PFSK-1 (cell line): ENCODE data around the gene APH1B.

Experiments
- POLR2AphosphoS5 ChIP-seq: IDR thresholded peaks from 2 replicates; pipeline ENCODE4 v1.6.1; 2012; ENCODE audit warnings: low read depth, mild to moderate bottlenecking, control low read depth, low read length, moderate library complexity
- REST ChIP-seq, 2 experiments: IDR thresholded peaks; 2 replicates each; pipeline versions ENCODE4 v1.6.1 to v1.8.0; 2011 to 2012; ENCODE audit warnings: low read depth in 2 of 2, low read length in 2 of 2, control low read depth in 1 of 2, inconsistent platforms in 1 of 2, mild to moderate bottlenecking in 1 of 2, moderate library complexity in 1 of 2; ENCODE audit not compliant: insufficient read depth in 1 of 2
- SIN3A ChIP-seq: IDR thresholded peaks from 2 replicates; pipeline ENCODE4 v1.6.1; 2012; ENCODE audit warnings: mild to moderate bottlenecking, low read length, moderate library complexity, borderline replicate concordance; ENCODE audit not compliant: insufficient read depth
- TAF1 ChIP-seq: IDR thresholded peaks from 2 replicates; pipeline ENCODE4 v1.6.1; 2012; ENCODE audit warnings: low read length, control low read depth, borderline replicate concordance; ENCODE audit not compliant: insufficient read depth

- no peak for TF ChIP-seq REST (IDR thresholded peaks at IDR 0.05; ENCODE audit: insufficient read depth in 1 of 2, low read depth in 2 of 2, low read length in 2 of 2)
- no peak for TF ChIP-seq POLR2AphosphoS5
- no peak for TF ChIP-seq TAF1
- no peak for TF ChIP-seq SIN3A
Measured at GRCh38 chr15:63243101-63243500, 34.3 kb upstream of the APH1B start.
